ENCODE measurements around the gene MMP23B.
"Not testable (repeated sequence)": the region's sequence is repeated elsewhere in the genome, so short reads cannot be mapped to it uniquely, and the experiment has no call there.

MMP23B gene

GRCh38 chr1:1630965-1631781 lies 800 bp upstream of the MMP23B start:
- H3K27ac ChIP-seq: no peak overlapping the region
- TF ChIP-seq, protein P1, sequence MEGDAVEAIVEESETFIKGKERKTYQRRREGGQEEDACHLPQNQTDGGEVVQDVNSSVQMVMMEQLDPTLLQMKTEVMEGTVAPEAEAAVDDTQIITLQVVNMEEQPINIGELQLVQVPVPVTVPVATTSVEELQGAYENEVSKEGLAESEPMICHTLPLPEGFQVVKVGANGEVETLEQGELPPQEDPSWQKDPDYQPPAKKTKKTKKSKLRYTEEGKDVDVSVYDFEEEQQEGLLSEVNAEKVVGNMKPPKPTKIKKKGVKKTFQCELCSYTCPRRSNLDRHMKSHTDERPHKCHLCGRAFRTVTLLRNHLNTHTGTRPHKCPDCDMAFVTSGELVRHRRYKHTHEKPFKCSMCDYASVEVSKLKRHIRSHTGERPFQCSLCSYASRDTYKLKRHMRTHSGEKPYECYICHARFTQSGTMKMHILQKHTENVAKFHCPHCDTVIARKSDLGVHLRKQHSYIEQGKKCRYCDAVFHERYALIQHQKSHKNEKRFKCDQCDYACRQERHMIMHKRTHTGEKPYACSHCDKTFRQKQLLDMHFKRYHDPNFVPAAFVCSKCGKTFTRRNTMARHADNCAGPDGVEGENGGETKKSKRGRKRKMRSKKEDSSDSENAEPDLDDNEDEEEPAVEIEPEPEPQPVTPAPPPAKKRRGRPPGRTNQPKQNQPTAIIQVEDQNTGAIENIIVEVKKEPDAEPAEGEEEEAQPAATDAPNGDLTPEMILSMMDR (conservative IDR thresholded peaks at IDR 0.05): no peak
- no peak for TF ChIP-seq ZFX (IDR thresholded peaks at IDR 0.05)

DNA sequence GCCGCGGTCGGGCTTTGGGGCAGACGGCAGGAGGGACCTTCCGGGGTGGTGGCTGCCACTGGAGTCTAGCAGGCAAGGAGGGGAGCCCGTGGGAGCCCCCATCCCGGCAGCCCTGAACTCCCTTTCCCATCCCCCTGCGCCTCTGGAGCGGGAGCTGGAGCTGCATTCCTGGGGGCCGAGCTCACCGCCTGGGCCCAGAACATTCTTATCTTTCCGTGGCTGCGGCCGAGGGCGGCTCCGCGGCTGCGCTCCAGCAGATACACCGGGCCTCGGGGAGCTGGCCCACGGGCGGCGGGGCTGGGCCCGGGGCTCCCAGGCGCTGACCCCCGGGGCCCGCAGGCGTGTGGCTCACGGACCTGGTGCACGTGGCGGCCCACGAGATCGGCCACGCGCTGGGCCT lies 1.4 kb downstream of the MMP23B start:
- H3K27ac ChIP-seq: not testable (repeated sequence)

DNA sequence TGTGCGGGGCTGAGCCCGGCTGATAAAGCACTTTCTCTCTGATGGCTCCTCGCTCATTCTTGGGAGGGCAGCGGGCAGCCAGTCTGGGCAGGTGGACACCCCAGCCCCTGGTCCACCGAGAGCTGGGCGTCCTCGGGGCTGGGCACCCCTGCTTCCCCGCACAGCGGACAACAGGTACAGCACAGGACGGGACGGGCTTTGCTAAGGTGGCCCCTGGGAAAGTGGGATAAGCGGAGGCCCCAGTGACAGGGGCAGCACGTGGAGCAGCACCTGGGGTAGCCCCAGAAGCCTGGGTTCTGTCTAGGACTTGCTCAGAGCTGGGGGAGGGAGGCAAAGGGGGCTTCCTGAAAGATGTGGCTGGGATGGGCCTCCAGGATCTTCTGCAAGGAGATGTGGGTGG lies 2.6 kb downstream of the MMP23B start:
- not testable (repeated sequence) for H3K27ac ChIP-seq

DNA sequence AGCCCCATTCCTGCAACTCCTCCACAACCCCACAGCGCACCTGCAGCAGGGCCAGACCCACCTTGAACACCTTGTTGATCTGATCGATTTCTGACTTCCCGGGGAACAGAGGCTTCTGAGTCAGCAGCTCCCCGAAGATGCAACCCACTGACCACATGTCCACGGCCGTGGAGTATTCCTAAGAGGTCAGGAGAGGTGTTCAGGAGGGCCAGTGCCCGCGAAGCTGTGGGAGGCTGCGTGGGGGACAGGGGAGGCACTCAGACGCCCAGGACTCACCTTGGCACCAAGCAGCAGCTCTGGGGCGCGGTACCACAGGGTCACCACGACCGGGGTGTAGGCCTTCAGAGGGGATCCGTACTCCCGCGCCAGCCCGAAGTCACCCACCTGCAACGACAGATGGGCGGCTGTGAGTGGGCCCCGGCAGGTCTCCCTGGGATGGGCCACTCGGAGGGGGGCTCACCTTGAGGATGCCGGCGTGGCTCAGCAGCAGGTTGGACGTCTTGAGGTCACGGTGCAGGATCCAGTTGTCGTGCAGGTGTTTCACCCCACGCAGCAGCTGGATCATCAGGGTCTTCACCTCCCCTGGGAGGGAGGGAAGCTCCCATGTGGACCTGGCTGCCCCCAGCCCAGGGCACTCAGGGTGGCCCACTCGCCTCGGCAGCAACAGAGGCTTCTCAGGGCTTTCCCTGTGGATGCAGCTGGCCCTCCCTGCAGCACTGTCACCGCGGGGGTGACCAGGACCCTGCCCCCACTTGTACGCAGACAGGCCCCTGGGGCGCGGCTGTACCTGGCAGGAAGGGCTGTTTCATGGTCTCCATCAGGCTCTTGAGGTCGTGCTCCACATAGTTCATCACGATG lies 4.9 kb downstream of the MMP23B start:
- H3K27ac ChIP-seq: not testable (repeated sequence)

DNA sequence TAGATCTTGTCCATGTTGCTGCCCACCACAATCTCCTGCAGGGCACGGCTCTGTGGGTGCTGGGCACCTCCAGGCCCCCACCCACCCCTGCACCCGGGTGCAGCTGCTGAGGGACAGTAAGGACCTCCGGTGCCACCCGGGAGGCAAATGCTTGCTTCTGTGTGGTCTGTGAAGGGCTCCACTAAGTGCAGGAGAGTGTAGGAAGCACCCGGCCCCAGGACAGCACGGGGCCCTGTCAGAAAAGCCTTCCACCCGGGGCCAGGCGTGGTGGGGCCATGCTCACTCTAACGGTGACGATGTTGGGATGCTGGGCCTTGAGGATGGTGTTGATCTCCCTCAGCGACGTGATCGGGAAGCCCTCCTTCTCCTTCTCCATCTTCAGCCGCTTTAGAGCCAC lies 5.5 kb downstream of the MMP23B start:
- H3K27ac ChIP-seq: not testable (repeated sequence)

GRCh38 chr1:1638528-1638927 lies 6.6 kb downstream of the MMP23B start:
- H3K27ac ChIP-seq: not testable (repeated sequence)

DNA sequence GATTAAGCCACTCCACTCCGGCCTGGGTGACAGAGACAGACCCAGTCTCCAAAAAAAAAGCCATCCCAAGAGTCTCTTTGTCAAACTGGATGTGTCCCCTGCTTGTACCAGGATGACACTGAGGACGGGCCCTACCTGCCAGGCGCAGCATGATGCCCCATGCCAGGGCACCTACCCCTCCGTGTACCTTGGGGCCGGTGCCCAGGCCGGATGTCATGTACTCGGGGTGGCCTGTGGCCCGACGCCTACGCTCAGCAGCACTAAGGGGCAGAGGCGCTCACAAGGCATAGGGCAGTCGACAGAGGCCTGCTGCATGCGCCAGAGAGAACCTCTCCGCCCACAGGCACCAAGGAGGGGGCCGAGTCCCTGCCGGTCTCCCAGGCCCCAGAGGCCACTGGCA lies 7.4 kb downstream of the MMP23B start:
- not testable (repeated sequence) for H3K27ac ChIP-seq

GRCh38 chr1:1640081-1640480 lies 8.1 kb downstream of the MMP23B start:
- not testable (repeated sequence) for H3K27ac ChIP-seq

DNA sequence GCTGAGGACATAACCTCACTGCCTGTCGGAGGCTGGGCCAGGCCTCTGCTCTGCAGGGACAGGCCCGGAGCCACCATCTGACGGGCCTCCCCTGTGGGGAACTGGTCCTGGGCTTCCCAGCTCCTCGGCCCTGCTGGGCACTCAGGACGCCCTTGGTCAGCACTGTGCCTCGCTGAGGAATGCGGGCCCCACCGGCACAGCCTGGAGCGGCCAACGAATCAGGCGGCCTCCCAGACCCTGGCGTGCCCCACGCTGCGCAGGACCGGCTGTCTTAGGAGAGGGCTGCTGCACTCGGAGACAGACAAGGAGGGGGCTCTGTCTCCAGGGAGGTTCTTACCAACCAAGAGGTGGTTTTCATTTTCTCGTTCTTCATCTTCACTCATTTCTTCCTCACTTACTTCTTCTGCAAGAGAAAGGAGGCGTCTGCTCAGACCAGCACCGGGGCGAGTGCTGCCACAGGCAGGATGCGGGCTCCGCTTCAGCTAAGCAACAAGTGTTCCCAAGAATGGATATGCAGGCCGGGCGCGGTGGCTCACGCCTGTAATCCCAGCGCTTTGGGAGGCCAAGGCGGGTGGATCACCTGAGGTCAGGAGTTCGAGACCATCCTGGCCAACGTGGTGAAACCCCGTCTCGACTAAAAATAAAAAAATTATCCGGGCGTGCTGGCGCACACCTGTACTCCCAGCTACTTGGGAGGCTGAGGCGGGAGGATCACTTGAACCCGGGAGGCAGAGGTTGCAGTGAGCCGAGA lies 8.9 kb downstream of the MMP23B start:
- H3K27ac ChIP-seq: not testable (repeated sequence)

DNA sequence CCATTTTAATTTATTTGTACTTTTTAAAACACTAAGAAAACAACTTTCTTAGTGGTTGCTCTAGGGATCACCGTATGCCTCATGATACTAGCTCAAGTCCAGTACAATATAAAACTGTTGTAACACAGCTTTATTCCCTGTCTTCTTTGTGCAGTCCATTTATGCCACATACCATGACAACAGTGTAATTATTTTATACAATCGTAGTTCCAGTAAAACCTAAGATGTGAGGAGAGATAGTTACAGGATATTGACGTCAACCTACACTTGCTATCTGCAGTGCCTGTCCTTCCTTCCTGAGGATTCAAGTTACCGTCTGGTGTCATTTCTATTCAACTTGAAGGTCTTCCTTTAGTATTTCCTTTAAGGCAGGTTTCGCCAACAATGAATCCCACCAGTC lies 14.4 kb downstream of the MMP23B start:
- H3K27ac ChIP-seq: not testable (repeated sequence)

DNA sequence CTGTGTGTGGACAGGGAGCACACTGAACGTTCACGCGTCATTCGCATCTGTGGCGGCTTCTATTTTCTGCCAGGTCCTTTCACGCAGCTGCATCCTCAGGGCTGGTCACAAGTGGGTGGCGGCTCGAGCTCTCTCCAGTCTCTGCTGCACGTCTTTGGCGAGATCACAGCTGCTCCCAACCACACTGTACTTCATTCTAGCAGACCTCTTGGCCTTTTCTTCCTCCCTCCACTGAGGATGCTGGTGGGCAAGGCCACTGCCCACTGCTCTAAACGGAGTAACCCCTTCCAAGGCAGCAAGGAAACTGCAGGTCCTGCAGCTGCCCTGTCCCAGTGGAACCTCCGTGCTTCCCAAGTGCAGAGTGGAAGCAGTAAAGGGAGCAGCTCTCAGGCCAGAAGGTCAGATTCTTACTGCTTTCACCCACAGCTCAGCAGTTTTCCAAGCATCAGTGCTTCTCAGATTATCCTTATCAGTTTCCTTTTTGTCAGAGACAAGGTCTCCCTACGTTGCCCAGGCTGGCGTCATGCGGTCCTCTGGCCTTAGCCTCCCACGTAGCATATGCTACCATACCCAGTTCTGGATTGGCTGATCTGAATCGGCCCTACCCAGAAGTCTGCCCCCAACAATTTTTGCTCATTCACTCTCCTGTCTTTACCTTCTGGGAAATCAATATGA lies 15.7 kb downstream of the MMP23B start:
- not testable (repeated sequence) for H3K27ac ChIP-seq

- not testable (repeated sequence) for H3K27ac ChIP-seq
These were observed 16.3 kb downstream of the MMP23B start for GRCh38 chr1:1648265-1648664.

- peak within 1 kb of the TSS; percentile 97 for H3K27ac ChIP-seq
- TF ChIP-seq, protein P1 (conservative IDR thresholded peaks at IDR 0.05): peak; percentile 66; the same call in 1 of the 2 replicates
- peak; percentile 30; the same call in 1 of the 2 replicates for TF ChIP-seq ZFX (IDR thresholded peaks at IDR 0.05)
These were observed 26.9 kb downstream of the MMP23B start, which contains the start of gene CDK11B for GRCh38 chr1:1658583-1659549. CDK11B (minus strand) TSS chr1:1659004; CDS start chr1:1657485, 1,519 bp downstream.

GRCh38 chr1:1662392-1662791 lies 30.4 kb downstream of the MMP23B start:
- H3K27ac ChIP-seq: not testable (repeated sequence)

DNA sequence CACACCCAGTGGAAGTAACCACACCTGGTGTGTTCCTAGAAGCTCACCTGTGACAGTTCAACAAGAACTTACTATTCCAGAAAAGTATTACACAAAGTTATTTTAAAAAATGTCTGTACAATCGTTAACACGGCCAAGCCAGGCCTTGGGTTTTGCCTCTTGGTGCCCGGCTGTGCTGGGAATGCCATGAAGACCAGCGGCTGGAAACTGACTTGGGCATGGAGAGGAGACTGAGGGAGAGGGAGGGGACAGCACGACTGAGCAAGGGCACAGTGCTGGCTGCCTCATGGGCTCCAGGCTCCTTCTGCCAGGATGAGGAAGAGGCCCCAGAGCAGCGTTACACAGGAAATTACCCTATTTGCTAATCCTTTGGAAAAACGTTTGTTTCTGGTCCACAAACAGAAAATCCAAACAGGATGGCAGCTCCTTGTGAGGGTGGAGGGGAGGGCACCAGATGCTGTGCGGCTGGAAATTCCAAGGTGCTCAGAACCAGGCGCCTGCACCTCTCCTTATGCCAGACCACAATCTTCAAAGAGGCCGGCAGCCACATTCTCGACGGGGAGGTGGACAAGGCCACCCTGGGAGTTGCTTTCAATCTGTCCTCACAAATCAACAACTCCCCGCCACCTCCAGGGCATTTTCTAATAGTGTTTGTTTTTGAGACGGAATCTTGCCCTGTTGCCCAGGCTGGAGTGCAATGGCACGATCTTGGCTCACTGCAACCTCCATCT lies 31.0 kb downstream of the MMP23B start:
- not testable (repeated sequence) for H3K27ac ChIP-seq

DNA sequence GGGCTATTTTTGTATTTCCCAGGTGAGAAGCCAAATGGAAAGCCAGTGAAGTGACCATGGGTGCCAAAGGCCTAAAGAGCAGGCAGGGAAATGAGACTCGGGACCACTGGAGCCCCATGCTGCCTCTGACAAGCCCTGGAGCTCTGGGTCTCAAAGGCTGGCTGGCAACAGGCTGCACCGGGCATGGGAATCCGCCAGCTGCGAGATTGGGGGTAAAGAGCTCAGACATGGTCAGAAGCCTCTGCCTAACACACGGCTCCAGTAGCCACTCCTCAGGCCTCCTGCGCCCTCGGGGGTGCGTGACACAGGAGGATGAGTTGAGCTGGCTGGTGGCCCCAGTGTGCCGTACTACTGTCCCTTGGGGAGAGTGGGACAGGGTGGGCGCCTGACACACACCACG lies 32.3 kb downstream of the MMP23B start:
- not testable (repeated sequence) for H3K27ac ChIP-seq

All from C4-2B (cell line).